K562 (cell line): ENCODE data around the gene KBTBD12. TPM values are rescaled to one million over a fixed set of nuclear protein-coding genes. Genes with fewer than 3 reads are reported as not detected.
A peak's percentile ranks its signal among the peaks of the same experiment; 100 is the strongest.

Experiments
- MTA2 ChIP-seq: fragments of 450-650 bp; IDR thresholded peaks from 2 replicates; pipeline ENCODE4 v1.6.1; 2016; ENCODE audit warnings: low read depth
- PCBP2 ChIP-seq: fragments of 200-400 bp; formaldehyde crosslinking; IDR thresholded peaks from 2 replicates; pipeline ENCODE4 v1.6.1; 2018; ENCODE audit warnings: low read length, low read depth, mild to moderate bottlenecking, moderate library complexity; ENCODE audit not compliant: poor library complexity, severe bottlenecking
- PHF21A ChIP-seq: fragments of 450-650 bp; IDR thresholded peaks from 2 replicates; pipeline ENCODE4 v1.6.1; 2017; ENCODE audit warnings: low read depth, borderline replicate concordance
- RBM25 ChIP-seq: fragments of 200-400 bp; formaldehyde crosslinking; IDR thresholded peaks from 2 replicates; pipeline ENCODE4 v1.6.1; 2018; ENCODE audit warnings: low read length, low read depth, moderate library complexity; ENCODE audit not compliant: severe bottlenecking
- RFX1 ChIP-seq: fragments of 450-650 bp; IDR thresholded peaks from 2 replicates; pipeline ENCODE4 v1.6.1; 2016; ENCODE audit warnings: mild to moderate bottlenecking, moderate library complexity
- SIN3A ChIP-seq, 2 experiments: fragments of 150-350 bp in 1 of 2; IDR thresholded peaks; 2 replicates each; pipeline ENCODE4 v1.6.1; 2011 to 2016; ENCODE audit warnings: borderline replicate concordance in 2 of 2, low read depth in 2 of 2, low read length in 2 of 2, mild to moderate bottlenecking in 2 of 2, moderate library complexity in 2 of 2; ENCODE audit not compliant: control insufficient read depth in 1 of 2
- XRCC3 ChIP-seq: fragments of 450-650 bp; IDR thresholded peaks from 2 replicates; pipeline ENCODE4 v1.6.1; 2017; ENCODE audit warnings: mild to moderate bottlenecking, moderate library complexity
- ZBTB17 ChIP-seq: fragments of 450-650 bp; formaldehyde crosslinking; IDR thresholded peaks from 2 replicates; pipeline ENCODE4 v1.4.0; 2020; ENCODE audit warnings: mild to moderate bottlenecking
- ZBTB7A ChIP-seq: IDR thresholded peaks from 2 replicates; pipeline ENCODE4 v1.6.1; 2011; ENCODE audit warnings: low read depth, mild to moderate bottlenecking, low read length, moderate library complexity, borderline replicate concordance; ENCODE audit not compliant: control insufficient read depth
- ZNF717 ChIP-seq: fragments of 250-450 bp; sonication (Bioruptor Pico); IDR thresholded peaks from 2 replicates; pipeline ENCODE4 v1.5.0; 2021
- polyA plus RNA-seq, 8 experiments: library from polyadenylated mRNA; depleted of rRNA in 4 of 8; stranded (reverse) in 5 of 8; unstranded in 3 of 8; fragments of >200 nt; fragmentation: Nextera tagmentation in 2 of 8; fragmentation: Illumina TruSeq in 1 of 8; extraction: Ambion mirVana in 2 of 8; extraction: Trizol in 1 of 8; gene quantifications; 2 replicates each; pipeline versions ENCODE4 v1.2.1 to v1.2.3, GENCODE V29; 2011 to 2014; ENCODE audit warnings: inconsistent platforms in 1 of 8, missing spikeins in 1 of 8
- total RNA-seq, 7 experiments: library from RNA; depleted of rRNA in 6 of 7; stranded (reverse); fragments of >200 nt in 6 of 7; fragmentation: Illumina TruSeq in 2 of 7; extraction: Trizol in 2 of 7; gene quantifications; 2 replicates each; pipeline versions ENCODE4 v1.2.1 to v1.2.3, GENCODE V29; 2011 to 2021; ENCODE audit warnings: low replicate concordance in 1 of 7
- TF ChIP-seq, protein P1 (sequence below): fragments of 450-650 bp; IDR thresholded peaks from 2 replicates; pipeline ENCODE4 v1.6.1; 2016; ENCODE audit warnings: mild to moderate bottlenecking
- TF ChIP-seq, protein P2 (sequence below): fragments of 450-650 bp; formaldehyde crosslinking; IDR thresholded peaks from 2 replicates; pipeline ENCODE4 v1.4.0; 2020; ENCODE audit warnings: mild to moderate bottlenecking, moderate library complexity
- TF ChIP-seq, protein P3 (sequence below), 2 experiments: IDR thresholded peaks; 2 replicates each; pipeline ENCODE4 v1.6.1; 2011; ENCODE audit warnings: borderline replicate concordance in 1 of 2, control low read depth in 1 of 2, low read depth in 1 of 2, low read length in 1 of 2, mild to moderate bottlenecking in 1 of 2, mixed read lengths in 1 of 2, moderate library complexity in 1 of 2; ENCODE audit not compliant: insufficient read depth in 1 of 2, insufficient read length in 1 of 2, poor library complexity in 1 of 2, severe bottlenecking in 1 of 2; ENCODE audit errors: extremely low read depth in 1 of 2
- TF ChIP-seq, protein P4 (sequence below): fragments of 450-650 bp; IDR thresholded peaks from 2 replicates; pipeline ENCODE4 v1.6.1; 2017; ENCODE audit warnings: antibody characterized with exemption
- TF ChIP-seq, protein P5 (sequence below), 2 experiments: fragments of 450-650 bp in 1 of 2; IDR thresholded peaks; 2 replicates each; pipeline ENCODE4 v1.6.1; 2011 to 2017; ENCODE audit warnings: low read depth in 2 of 2, antibody characterized with exemption in 1 of 2, borderline replicate concordance in 1 of 2, low read length in 1 of 2, mild to moderate bottlenecking in 1 of 2, mixed read lengths in 1 of 2; ENCODE audit not compliant: control insufficient read depth in 1 of 2

KBTBD12 gene
- total and polyA plus RNA-seq, 9 of the 15 experiments (the other 6 are each of a cell fraction or from before 2014, with no cell fraction given): not detected

DNA sequence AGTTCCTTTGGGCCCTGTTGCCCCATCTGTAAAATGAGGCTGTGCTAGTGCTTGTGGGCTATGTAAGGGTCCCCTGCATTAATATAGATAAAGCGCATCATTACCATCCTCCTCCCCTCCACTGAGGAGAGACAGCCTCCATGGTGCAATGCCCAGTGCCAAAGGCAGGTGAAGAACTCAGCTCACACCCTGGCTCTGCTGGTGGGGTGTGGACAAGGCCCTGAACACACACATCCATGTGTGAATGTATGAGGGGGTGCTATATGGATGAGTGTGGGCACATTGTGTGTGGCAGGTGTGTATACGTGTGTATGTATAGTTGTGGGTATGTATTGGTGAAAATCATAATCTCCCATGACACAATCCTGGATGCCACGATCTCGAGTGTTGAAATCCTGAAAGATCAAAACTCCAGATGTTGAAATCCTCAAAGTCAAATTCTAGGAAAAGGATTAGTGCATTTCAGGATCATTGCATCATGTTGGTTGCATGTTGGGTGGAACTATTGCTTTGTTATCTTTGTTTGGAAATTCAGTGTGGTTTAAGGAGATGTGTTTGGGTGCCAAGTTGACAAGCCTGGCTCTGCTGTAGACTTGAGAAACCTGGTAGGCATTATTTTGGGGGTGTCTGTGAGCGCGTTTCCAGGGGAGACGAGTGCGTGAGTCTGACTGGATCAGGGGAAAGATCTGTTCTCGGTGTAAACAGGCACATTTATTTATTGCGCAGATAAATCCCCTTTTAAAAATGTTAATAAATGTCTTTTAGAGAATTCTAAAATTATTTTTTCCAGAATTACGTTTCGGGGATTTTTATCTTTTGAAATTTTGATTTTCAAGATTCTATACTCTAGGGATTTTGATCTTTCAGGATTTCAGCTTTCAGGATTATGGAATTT lies 95.2 kb downstream of the KBTBD12 start (continued):
- TF ChIP-seq, protein P1, sequence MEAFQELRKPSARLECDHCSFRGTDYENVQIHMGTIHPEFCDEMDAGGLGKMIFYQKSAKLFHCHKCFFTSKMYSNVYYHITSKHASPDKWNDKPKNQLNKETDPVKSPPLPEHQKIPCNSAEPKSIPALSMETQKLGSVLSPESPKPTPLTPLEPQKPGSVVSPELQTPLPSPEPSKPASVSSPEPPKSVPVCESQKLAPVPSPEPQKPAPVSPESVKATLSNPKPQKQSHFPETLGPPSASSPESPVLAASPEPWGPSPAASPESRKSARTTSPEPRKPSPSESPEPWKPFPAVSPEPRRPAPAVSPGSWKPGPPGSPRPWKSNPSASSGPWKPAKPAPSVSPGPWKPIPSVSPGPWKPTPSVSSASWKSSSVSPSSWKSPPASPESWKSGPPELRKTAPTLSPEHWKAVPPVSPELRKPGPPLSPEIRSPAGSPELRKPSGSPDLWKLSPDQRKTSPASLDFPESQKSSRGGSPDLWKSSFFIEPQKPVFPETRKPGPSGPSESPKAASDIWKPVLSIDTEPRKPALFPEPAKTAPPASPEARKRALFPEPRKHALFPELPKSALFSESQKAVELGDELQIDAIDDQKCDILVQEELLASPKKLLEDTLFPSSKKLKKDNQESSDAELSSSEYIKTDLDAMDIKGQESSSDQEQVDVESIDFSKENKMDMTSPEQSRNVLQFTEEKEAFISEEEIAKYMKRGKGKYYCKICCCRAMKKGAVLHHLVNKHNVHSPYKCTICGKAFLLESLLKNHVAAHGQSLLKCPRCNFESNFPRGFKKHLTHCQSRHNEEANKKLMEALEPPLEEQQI: no peak
- no peak for TF ChIP-seq ZNF717 (CRISPR knock-in tag)
- TF ChIP-seq SIN3A (IDR thresholded peaks at IDR 0.05; ENCODE audit: borderline replicate concordance in 2 of 2, control insufficient read depth in 1 of 2, low read depth in 2 of 2, low read length in 2 of 2): no peak
- TF ChIP-seq XRCC3: no peak
- no peak for TF ChIP-seq PCBP2
- no peak for TF ChIP-seq RBM25
- TF ChIP-seq, protein P2, sequence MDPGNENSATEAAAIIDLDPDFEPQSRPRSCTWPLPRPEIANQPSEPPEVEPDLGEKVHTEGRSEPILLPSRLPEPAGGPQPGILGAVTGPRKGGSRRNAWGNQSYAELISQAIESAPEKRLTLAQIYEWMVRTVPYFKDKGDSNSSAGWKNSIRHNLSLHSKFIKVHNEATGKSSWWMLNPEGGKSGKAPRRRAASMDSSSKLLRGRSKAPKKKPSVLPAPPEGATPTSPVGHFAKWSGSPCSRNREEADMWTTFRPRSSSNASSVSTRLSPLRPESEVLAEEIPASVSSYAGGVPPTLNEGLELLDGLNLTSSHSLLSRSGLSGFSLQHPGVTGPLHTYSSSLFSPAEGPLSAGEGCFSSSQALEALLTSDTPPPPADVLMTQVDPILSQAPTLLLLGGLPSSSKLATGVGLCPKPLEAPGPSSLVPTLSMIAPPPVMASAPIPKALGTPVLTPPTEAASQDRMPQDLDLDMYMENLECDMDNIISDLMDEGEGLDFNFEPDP: no peak
- TF ChIP-seq RFX1: no peak
- TF ChIP-seq ZBTB7A: no peak
- TF ChIP-seq, protein P3, sequence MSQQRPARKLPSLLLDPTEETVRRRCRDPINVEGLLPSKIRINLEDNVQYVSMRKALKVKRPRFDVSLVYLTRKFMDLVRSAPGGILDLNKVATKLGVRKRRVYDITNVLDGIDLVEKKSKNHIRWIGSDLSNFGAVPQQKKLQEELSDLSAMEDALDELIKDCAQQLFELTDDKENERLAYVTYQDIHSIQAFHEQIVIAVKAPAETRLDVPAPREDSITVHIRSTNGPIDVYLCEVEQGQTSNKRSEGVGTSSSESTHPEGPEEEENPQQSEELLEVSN (IDR thresholded peaks at IDR 0.05; ENCODE audit: borderline replicate concordance in 1 of 2, extremely low read depth in 1 of 2, insufficient read depth in 1 of 2, insufficient read length in 1 of 2, low read depth in 1 of 2, low read length in 1 of 2, poor library complexity in 1 of 2, severe bottlenecking in 1 of 2): no peak
- TF ChIP-seq MTA2: peak; percentile 25; the same call in 1 of the 2 replicates
- no peak for TF ChIP-seq ZBTB17 (CRISPR knock-in tag)
- TF ChIP-seq, protein P4, sequence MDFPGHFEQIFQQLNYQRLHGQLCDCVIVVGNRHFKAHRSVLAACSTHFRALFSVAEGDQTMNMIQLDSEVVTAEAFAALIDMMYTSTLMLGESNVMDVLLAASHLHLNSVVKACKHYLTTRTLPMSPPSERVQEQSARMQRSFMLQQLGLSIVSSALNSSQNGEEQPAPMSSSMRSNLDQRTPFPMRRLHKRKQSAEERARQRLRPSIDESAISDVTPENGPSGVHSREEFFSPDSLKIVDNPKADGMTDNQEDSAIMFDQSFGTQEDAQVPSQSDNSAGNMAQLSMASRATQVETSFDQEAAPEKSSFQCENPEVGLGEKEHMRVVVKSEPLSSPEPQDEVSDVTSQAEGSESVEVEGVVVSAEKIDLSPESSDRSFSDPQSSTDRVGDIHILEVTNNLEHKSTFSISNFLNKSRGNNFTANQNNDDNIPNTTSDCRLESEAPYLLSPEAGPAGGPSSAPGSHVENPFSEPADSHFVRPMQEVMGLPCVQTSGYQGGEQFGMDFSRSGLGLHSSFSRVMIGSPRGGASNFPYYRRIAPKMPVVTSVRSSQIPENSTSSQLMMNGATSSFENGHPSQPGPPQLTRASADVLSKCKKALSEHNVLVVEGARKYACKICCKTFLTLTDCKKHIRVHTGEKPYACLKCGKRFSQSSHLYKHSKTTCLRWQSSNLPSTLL: peak; percentile 36; the same call in 1 of the 2 replicates
- TF ChIP-seq, protein P5, sequence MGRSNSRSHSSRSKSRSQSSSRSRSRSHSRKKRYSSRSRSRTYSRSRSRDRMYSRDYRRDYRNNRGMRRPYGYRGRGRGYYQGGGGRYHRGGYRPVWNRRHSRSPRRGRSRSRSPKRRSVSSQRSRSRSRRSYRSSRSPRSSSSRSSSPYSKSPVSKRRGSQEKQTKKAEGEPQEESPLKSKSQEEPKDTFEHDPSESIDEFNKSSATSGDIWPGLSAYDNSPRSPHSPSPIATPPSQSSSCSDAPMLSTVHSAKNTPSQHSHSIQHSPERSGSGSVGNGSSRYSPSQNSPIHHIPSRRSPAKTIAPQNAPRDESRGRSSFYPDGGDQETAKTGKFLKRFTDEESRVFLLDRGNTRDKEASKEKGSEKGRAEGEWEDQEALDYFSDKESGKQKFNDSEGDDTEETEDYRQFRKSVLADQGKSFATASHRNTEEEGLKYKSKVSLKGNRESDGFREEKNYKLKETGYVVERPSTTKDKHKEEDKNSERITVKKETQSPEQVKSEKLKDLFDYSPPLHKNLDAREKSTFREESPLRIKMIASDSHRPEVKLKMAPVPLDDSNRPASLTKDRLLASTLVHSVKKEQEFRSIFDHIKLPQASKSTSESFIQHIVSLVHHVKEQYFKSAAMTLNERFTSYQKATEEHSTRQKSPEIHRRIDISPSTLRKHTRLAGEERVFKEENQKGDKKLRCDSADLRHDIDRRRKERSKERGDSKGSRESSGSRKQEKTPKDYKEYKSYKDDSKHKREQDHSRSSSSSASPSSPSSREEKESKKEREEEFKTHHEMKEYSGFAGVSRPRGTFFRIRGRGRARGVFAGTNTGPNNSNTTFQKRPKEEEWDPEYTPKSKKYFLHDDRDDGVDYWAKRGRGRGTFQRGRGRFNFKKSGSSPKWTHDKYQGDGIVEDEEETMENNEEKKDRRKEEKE (IDR thresholded peaks at IDR 0.05; ENCODE audit: borderline replicate concordance in 1 of 2, control insufficient read depth in 1 of 2, low read depth in 2 of 2, low read length in 1 of 2): no peak
- TF ChIP-seq PHF21A: no peak
